Panc1 (cell line): ENCODE data around the gene CHAC1. TPM values are rescaled to one million over a fixed set of nuclear protein-coding genes. Genes with fewer than 3 reads are reported as not detected.
A peak's percentile ranks its signal among the peaks of the same experiment; 100 is the strongest.

Experiments
- ATAC-seq: fragments of 200-7000 bp; cut with Tn5 transposase; 2 replicates; pipeline ENCODE4 v1.9.1; 2020; ENCODE audit warnings: mild to moderate bottlenecking, moderate library complexity
- BruUV-seq: library from RNA; stranded (reverse); fragments of 400-500 nt; replicated peaks from 2 replicates; lab custom pipeline; 2021; lab: Mats Ljungman, UMichigan
- CTCF ChIA-PET: fragments of 300-600 bp; sonication (Branson Sonifier 250); formaldehyde crosslinking; loops from one replicate; lab custom pipeline; 2022; ENCODE audit warnings: antibody characterized with exemption; lab: Charles Lee
- POLR2A ChIA-PET: fragments of 300-600 bp; sonication (Branson Sonifier 250); formaldehyde crosslinking; loops from one replicate; lab custom pipeline; 2022; ENCODE audit warnings: antibody characterized with exemption; lab: Charles Lee
- DNase-seq: peaks from one replicate; pipeline ENCODE4 v3.0.0-alpha.2; 2010; ENCODE audit warnings: low read depth, low spot score
- H3K27ac ChIP-seq: 2 replicates; pipeline ENCODE4 v1.5.1; 2011; ENCODE audit warnings: mild to moderate bottlenecking, low read length, inconsistent platforms
- H3K27me3 ChIP-seq: fragments of 200-500 bp; sonication (Bioruptor generic); 2 replicates; pipeline ENCODE4 v1.6.0; 2014; ENCODE audit warnings: low read length, inconsistent platforms; ENCODE audit not compliant: control insufficient read depth, insufficient read depth
- H3K36me3 ChIP-seq: fragments of 200-500 bp; sonication (Bioruptor generic); 2 replicates; pipeline ENCODE4 v1.5.1; 2014; ENCODE audit warnings: inconsistent platforms, mild to moderate bottlenecking, low read length, moderate library complexity; ENCODE audit not compliant: control insufficient read depth, insufficient read depth
- H3K4me1 ChIP-seq: 2 replicates; pipeline ENCODE4 v1.5.1; 2011; ENCODE audit warnings: inconsistent platforms, mild to moderate bottlenecking, low read length, moderate library complexity; ENCODE audit not compliant: control insufficient read depth, insufficient read depth
- H3K4me3 ChIP-seq, 2 experiments: 2 replicates each; pipeline ENCODE4 v1.5.1; 2011 to 2012; ENCODE audit warnings: low read depth in 2 of 2, low read length in 2 of 2, mild to moderate bottlenecking in 2 of 2, inconsistent platforms in 1 of 2, moderate library complexity in 1 of 2
- H3K9me3 ChIP-seq: fragments of 200-500 bp; sonication (Bioruptor generic); 2 replicates; pipeline ENCODE4 v1.5.1; 2014; ENCODE audit warnings: low read depth, mild to moderate bottlenecking, inconsistent platforms, low read length, moderate library complexity; ENCODE audit not compliant: control insufficient read depth, insufficient read depth
- CTCF ChIP-seq: fragments of 450-650 bp; IDR thresholded peaks from 2 replicates; pipeline ENCODE4 v1.5.1; 2017; ENCODE audit warnings: mild to moderate bottlenecking
- POLR2AphosphoS5 ChIP-seq: IDR thresholded peaks from 2 replicates; pipeline ENCODE4 v1.6.1; 2012; ENCODE audit warnings: mild to moderate bottlenecking, low read depth, low read length, moderate library complexity
- REST ChIP-seq, 2 experiments: IDR thresholded peaks; 2 replicates each; pipeline ENCODE4 v1.6.1; 2011 to 2012; ENCODE audit warnings: low read depth in 2 of 2, control low read depth in 1 of 2, low read length in 1 of 2, mild to moderate bottlenecking in 1 of 2, moderate library complexity in 1 of 2; ENCODE audit not compliant: insufficient read depth in 1 of 2
- SIN3A ChIP-seq: IDR thresholded peaks from 2 replicates; pipeline ENCODE4 v1.6.1; 2012; ENCODE audit warnings: low read depth, mild to moderate bottlenecking, low read length, moderate library complexity, borderline replicate concordance; ENCODE audit not compliant: insufficient read depth
- TCF7L2 ChIP-seq: IDR thresholded peaks from 2 replicates; pipeline ENCODE4 v1.6.1; 2011; ENCODE audit warnings: mild to moderate bottlenecking, low read depth, low read length, inconsistent platforms
- in situ Hi-C: cut with HindIII; loops from 2 replicates; pipeline ENCODE4 v1.10.0; 2016; ENCODE audit warnings: low sequenced_read_pairs, low pct_unique_long_range_greater_than_20kb
- intact Hi-C: fragments of 100-400 bp; cut with micrococcal nuclease; formaldehyde crosslinking; loops from one replicate; pipeline ENCODE4 v1.10.0; 2022; ENCODE audit not compliant: unreplicated experiment
- total RNA-seq: library from RNA; stranded (reverse); gene quantifications from one replicate; pipeline ENCODE4 v1.2.1, GENCODE V29; 2021; ENCODE audit not compliant: unreplicated experiment

The CHAC1 gene
- total RNA-seq, 1 experiment from 2014 or later: 15.5 TPM

- Histone ChIP-seq H3K27me3 (no peaks in the 10 kb centered on the region), H3K9me3 (no peaks in the 10 kb centered on the region), H3K36me3 (no peaks in the 10 kb centered on the region), H3K27ac (no peak overlapping the region), H3K4me1 (no peaks in the 10 kb centered on the region), H3K4me3 (no peak overlapping the region)
- ATAC-seq (no peak), DNase-seq (no peak)
- ChIA-PET POLR2A (no interaction called here), CTCF (interaction anchor here (0.6 kb wide), 2 partner anchors 16 to 17 kb away, joined by 3 to 4 read pairs; no protein-coding TSS in a partner anchor)
- intact Hi-C loops: no loop called here
- BruUV-seq: no TSS peak
- TF ChIP-seq TCF7L2: no peak
- no peak for TF ChIP-seq CTCF
- TF ChIP-seq POLR2AphosphoS5: no peak
- no peak for TF ChIP-seq SIN3A
- TF ChIP-seq REST (IDR thresholded peaks at IDR 0.05; ENCODE audit: insufficient read depth in 1 of 2, low read depth in 2 of 2, low read length in 1 of 2): no peak
- in situ Hi-C loops: no loop called here
These were observed 35.7 kb upstream of the CHAC1 start for GRCh38 chr15:40917585-40917984.

- POLR2A ChIA-PET: no interaction called here
- ATAC-seq (peak; percentile 30; the same call in 1 of the 2 replicates), DNase-seq (no peak)
- in situ Hi-C loops: no loop called here
- no peak for TF ChIP-seq POLR2AphosphoS5
- TF ChIP-seq TCF7L2: no peak
- no peak for TF ChIP-seq SIN3A
- no peak for TF ChIP-seq CTCF
- no peak for TF ChIP-seq REST (IDR thresholded peaks at IDR 0.05; ENCODE audit: insufficient read depth in 1 of 2, low read depth in 2 of 2, low read length in 1 of 2)
- Histone ChIP-seq H3K36me3 (no peaks in the 10 kb centered on the region), H3K4me3 (no peak overlapping the region), H3K9me3 (no peaks in the 10 kb centered on the region), H3K4me1 (no peaks in the 10 kb centered on the region), H3K27me3 (no peaks in the 10 kb centered on the region), H3K27ac (no peak overlapping the region)
- intact Hi-C loops: no loop called here
- CTCF ChIA-PET: interaction anchor here (0.6 kb wide), 1 partner anchor 17 kb away, joined by 4 read pairs; no protein-coding TSS in a partner anchor
- no TSS peak for BruUV-seq
These were observed 35.0 kb upstream of the CHAC1 start for GRCh38 chr15:40918146-40918798.
